Upper lobe of left lung (tissue), 6 donors: ENCODE results near the gene RPL11. TPM values are rescaled to one million over a fixed set of nuclear protein-coding genes. Genes with fewer than 3 reads are reported as not detected.
"Not testable (repeated sequence)": the region's sequence is repeated elsewhere in the genome, so short reads cannot be mapped to it uniquely, and the experiment has no call there.

Experiments used
- ATAC-seq, 2 donors: fragments of 200-7000 bp; cut with Tn5 transposase; one replicate each; pipeline ENCODE4 v1.9.1; 2022; ENCODE audit warnings: mild to moderate bottlenecking in 2 of 2, moderate library complexity in 2 of 2; ENCODE audit not compliant: low FRiP score in 2 of 2
- DNase-seq, 2 donors: peaks; one replicate each; pipeline ENCODE4 v3.0.0-alpha.2; 2019 to 2020
- H3K27ac ChIP-seq, 4 donors: fragments of 200-600 bp; sonication (generic); one replicate each; pipeline ENCODE4 v1.5.1; 2016 to 2019
- H3K27me3 ChIP-seq, 4 donors: fragments of 200-600 bp; sonication (generic); one replicate each; pipeline ENCODE4 v1.5.1; 2017 to 2019
- H3K36me3 ChIP-seq, 4 donors: fragments of 200-600 bp; sonication (generic); one replicate each; pipeline ENCODE4 v1.5.1; 2016 to 2019
- H3K4me1 ChIP-seq, 4 donors: fragments of 200-600 bp; sonication (generic); one replicate each; pipeline ENCODE4 v1.5.1; 2018 to 2019
- H3K4me3 ChIP-seq, 4 donors: fragments of 200-600 bp; sonication (generic); one replicate each; pipeline ENCODE4 v1.5.1; 2017 to 2019; ENCODE audit warnings: mild to moderate bottlenecking in 2 of 4, moderate library complexity in 1 of 4
- H3K9me3 ChIP-seq, 4 donors: fragments of 200-600 bp; sonication (generic); one replicate each; pipeline ENCODE4 v1.5.1; 2018 to 2019
- CTCF ChIP-seq, 6 experiments: fragments of 450-650 bp in 4 of 6; fragments of 200-600 bp in 2 of 6; sonication (generic) in 2 of 6; IDR thresholded peaks; one replicate each; pipeline ENCODE4 v1.5.1; 2016 to 2019; ENCODE audit warnings: antibody characterized with exemption in 6 of 6
- EP300 ChIP-seq, 4 donors: sonication (generic); formaldehyde crosslinking; IDR thresholded peaks; one replicate each; pipeline ENCODE4 v1.5.1; 2017; ENCODE audit warnings: antibody characterized with exemption in 4 of 4, control low read depth in 2 of 4
- POLR2A ChIP-seq, 4 donors: fragments of 450-650 bp; IDR thresholded peaks; one replicate each; pipeline ENCODE4 v1.5.1; 2016 to 2017; ENCODE audit warnings: antibody characterized with exemption in 4 of 4, mild to moderate bottlenecking in 2 of 4
- POLR2AphosphoS5 ChIP-seq, 2 donors: sonication (generic); formaldehyde crosslinking; IDR thresholded peaks; one replicate each; pipeline ENCODE4 v1.5.1; 2017; ENCODE audit warnings: antibody characterized with exemption in 2 of 2
- WGBS, 2 donors: methylation state at CpG; one replicate each; pipeline ENCODE4 v1.1.5; 2017 to 2018; 5-methylcytosine and 5-hydroxymethylcytosine counted together
- total RNA-seq, 6 donors: library from RNA; depleted of rRNA in 4 of 6; stranded (reverse); fragments of >200 nt in 4 of 6; gene quantifications; one replicate each; pipeline versions ENCODE4 v1.1.0 to v1.2.1, GENCODE V29; 2016 to 2021
- donor health status: DM: no; HTN: no; CAD: no; lungs with moderate emphysema.
- donor health status: DM: no; HTN: yes; CAD: no; lungs with severe emphysema.

Gene RPL11
- total RNA-seq, 6 donors from 2014 or later = 497 to 1,020 (median 874) TPM

- H3K36me3 ChIP-seq = no peaks in the 10 kb centered on the region
- 62 to 64% methylated on average over 2 of the region's 2 CpGs for WGBS, 2 donors
- DNase-seq (no peak), ATAC-seq (no peak)
- H3K4me1 ChIP-seq = peaks cover 19 to 27% (median 25%) of the 10 kb centered on the region in 4 donors
- TF ChIP-seq POLR2AphosphoS5 (IDR thresholded peaks at IDR 0.05) (no peak), EP300 (IDR thresholded peaks at IDR 0.05) (no peak), CTCF (IDR thresholded peaks at IDR 0.05) (no peak), POLR2A (IDR thresholded peaks at IDR 0.05) (no peak)
- H3K27ac ChIP-seq = peak overlapping the region in 3 of 4 donors; percentile 33 to 75 (median 67)
- H3K27me3 ChIP-seq = no peaks in the 10 kb centered on the region
- H3K9me3 ChIP-seq = no peaks in the 10 kb centered on the region
- no peak overlapping the region for H3K4me3 ChIP-seq
These were observed 35.1 kb downstream of the RPL11 start for GRCh38 chr1:23726686-23727085.

GRCh38 chr1:23727362-23727811 is 35.8 kb downstream of the RPL11 start:
- WGBS, 2 donors = 53 to 60% methylated on average over 9 of the region's 9 CpGs
- peak; percentile 61 to 65 for TF ChIP-seq POLR2AphosphoS5 (IDR thresholded peaks at IDR 0.05)
- peak in 1 of 4 donors; percentile 17 for TF ChIP-seq EP300 (IDR thresholded peaks at IDR 0.05)
- TF ChIP-seq POLR2A (IDR thresholded peaks at IDR 0.05) = peak in 1 of 4 donors; percentile 37
- TF ChIP-seq CTCF (IDR thresholded peaks at IDR 0.05) = no peak
- peak overlapping the region; percentile 33 to 75 (median 66) for H3K27ac ChIP-seq

GRCh38 chr1:23732363-23733224 is 41.0 kb downstream of the RPL11 start:
- TF ChIP-seq EP300 (IDR thresholded peaks at IDR 0.05) (no peak), POLR2AphosphoS5 (IDR thresholded peaks at IDR 0.05) (no peak), CTCF (IDR thresholded peaks at IDR 0.05) (no peak), POLR2A (IDR thresholded peaks at IDR 0.05) (no peak)
- WGBS, 2 donors = 94% methylated on average over 10 of the region's 10 CpGs
- Histone ChIP-seq H3K4me3 (no peak overlapping the region), H3K36me3 (no peaks in the 10 kb centered on the region), H3K27ac (no peak overlapping the region), H3K27me3 (no peaks in the 10 kb centered on the region), H3K9me3 (no peaks in the 10 kb centered on the region), H3K4me1 (peaks cover 9 to 27% (median 13%) of the 10 kb centered on the region in 4 donors)
- no peak for ATAC-seq
- no peak for DNase-seq

More at GRCh38 chr1:23727362-23727811, 35.8 kb downstream of the RPL11 start:
- ATAC-seq (peak; percentile 95), DNase-seq (peak; percentile 65 to 94)
- no peak overlapping the region for H3K4me3 ChIP-seq
- H3K27me3 ChIP-seq = no peaks in the 10 kb centered on the region
- H3K4me1 ChIP-seq = peaks cover 19 to 27% (median 25%) of the 10 kb centered on the region in 4 donors
- H3K9me3 ChIP-seq = no peaks in the 10 kb centered on the region
- no peaks in the 10 kb centered on the region for H3K36me3 ChIP-seq

- DNase-seq, H3K27ac ChIP-seq, ATAC-seq, H3K4me3 ChIP-seq, H3K27me3 ChIP-seq, H3K36me3 ChIP-seq, H3K9me3 ChIP-seq: not testable (repeated sequence)
- peaks cover 4 to 20% (median 6%) of the 10 kb centered on the region in 4 donors for H3K4me1 ChIP-seq
- 93 to 95% methylated on average over 5 of the region's 5 CpGs for WGBS, 2 donors
These were observed 41.7 kb downstream of the RPL11 start for GRCh38 chr1:23733281-23733680.

GRCh38 chr1:23736437-23737134 is 45.0 kb downstream of the RPL11 start:
- 91 to 95% methylated on average over 7 of the region's 7 CpGs for WGBS, 2 donors

More at GRCh38 chr1:23736437-23737134, 45.0 kb downstream of the RPL11 start:
- Histone ChIP-seq H3K27me3 (no peaks in the 10 kb centered on the region), H3K36me3 (no peaks in the 10 kb centered on the region), H3K4me3 (no peak overlapping the region), H3K4me1 (peaks cover 0 to 13% (median 0%) of the 10 kb centered on the region in 4 donors), H3K27ac (no peak overlapping the region), H3K9me3 (no peaks in the 10 kb centered on the region)
- ATAC-seq (no peak), DNase-seq (no peak)
- TF ChIP-seq EP300 (IDR thresholded peaks at IDR 0.05) (no peak), CTCF (IDR thresholded peaks at IDR 0.05) (no peak), POLR2A (IDR thresholded peaks at IDR 0.05) (no peak), POLR2AphosphoS5 (IDR thresholded peaks at IDR 0.05) (no peak)
